Neuronal stem cell (in vitro differentiated cells): ENCODE data around the gene GPANK1.
A peak's percentile ranks its signal among the peaks of the same experiment; 100 is the strongest.

ENCODE experiments used
- DNase-seq: peaks from one replicate; pipeline ENCODE4 v3.0.0-alpha.2; 2013; ENCODE audit warnings: low spot score
- H2AFZ ChIP-seq: one replicate; pipeline ENCODE4 v1.6.1; 2013; ENCODE audit warnings: mild to moderate bottlenecking, low read length, inconsistent platforms
- H2AK5ac ChIP-seq: 2 replicates; pipeline ENCODE4 v1.6.1; 2013; ENCODE audit warnings: low read depth, mild to moderate bottlenecking, inconsistent platforms, low read length, moderate library complexity, mixed read lengths
- H2BK120ac ChIP-seq: 2 replicates; pipeline ENCODE4 v1.6.1; 2013; ENCODE audit warnings: low read depth, mild to moderate bottlenecking, inconsistent platforms, low read length, moderate library complexity, mixed read lengths
- H2BK12ac ChIP-seq: one replicate; pipeline ENCODE4 v1.6.1; 2013; ENCODE audit warnings: low read length, inconsistent platforms
- H2BK15ac ChIP-seq: 2 replicates; pipeline ENCODE4 v1.6.1; 2013; ENCODE audit warnings: mild to moderate bottlenecking, low read length, inconsistent platforms, mixed read lengths
- H2BK5ac ChIP-seq: one replicate; pipeline ENCODE4 v1.6.1; 2013; ENCODE audit warnings: inconsistent platforms, mild to moderate bottlenecking, low read length, moderate library complexity
- H3K14ac ChIP-seq: one replicate; pipeline ENCODE4 v1.6.1; 2013; ENCODE audit warnings: low read length, inconsistent platforms
- H3K18ac ChIP-seq: 2 replicates; pipeline ENCODE4 v1.6.1; 2013; ENCODE audit warnings: low read length, inconsistent platforms
- H3K23ac ChIP-seq: 2 replicates; pipeline ENCODE4 v1.6.1; 2013; ENCODE audit warnings: low read depth, mild to moderate bottlenecking, mixed read lengths, low read length, inconsistent platforms; ENCODE audit not compliant: poor library complexity
- H3K27ac ChIP-seq: replicated peaks from 3 replicates; pipeline ENCODE4 v1.5.1; 2013; ENCODE audit warnings: low read length, inconsistent platforms
- H3K27me3 ChIP-seq, 3 experiments: 2 replicates each; pipeline ENCODE4 v1.6.1; 2013; ENCODE audit warnings: low read length in 3 of 3, mild to moderate bottlenecking in 2 of 3, inconsistent platforms in 1 of 3, low read depth in 1 of 3, mixed read lengths in 1 of 3, moderate library complexity in 1 of 3; ENCODE audit not compliant: control insufficient read depth in 3 of 3, insufficient read depth in 3 of 3
- H3K36me3 ChIP-seq, 2 donors: replicated peaks in 1 of 2; 2 replicates each; pipeline ENCODE4 v1.6.1; 2013; ENCODE audit warnings: low read length in 2 of 2; ENCODE audit not compliant: control insufficient read depth in 2 of 2, insufficient read depth in 2 of 2
- H3K4ac ChIP-seq: 2 replicates; pipeline ENCODE4 v1.6.1; 2013; ENCODE audit warnings: inconsistent platforms, mild to moderate bottlenecking, low read length, moderate library complexity
- H3K4me1 ChIP-seq, 2 donors: 1 replicate in 1 of 2; 2 replicates in 1 of 2; pipeline ENCODE4 v1.6.1; 2013; ENCODE audit warnings: low read length in 2 of 2, low read depth in 1 of 2; ENCODE audit not compliant: control insufficient read depth in 2 of 2, insufficient read depth in 1 of 2
- H3K4me2 ChIP-seq: one replicate; pipeline ENCODE4 v1.6.1; 2013; ENCODE audit warnings: mild to moderate bottlenecking, low read length, inconsistent platforms; ENCODE audit not compliant: insufficient read depth, poor library complexity, severe bottlenecking
- H3K4me3 ChIP-seq, 2 donors: 2 replicates each; pipeline ENCODE4 v1.5.1; 2013; ENCODE audit warnings: low read length in 2 of 2, mild to moderate bottlenecking in 2 of 2, inconsistent platforms in 1 of 2, moderate library complexity in 1 of 2
- H3K79me1 ChIP-seq: one replicate; pipeline ENCODE4 v1.6.1; 2013; ENCODE audit warnings: low read depth, mild to moderate bottlenecking, inconsistent platforms, low read length, moderate library complexity
- H3K9ac ChIP-seq: one replicate; pipeline ENCODE4 v1.6.1; 2013; ENCODE audit warnings: mild to moderate bottlenecking, low read depth, low read length, inconsistent platforms; ENCODE audit not compliant: poor library complexity
- H3K9me3 ChIP-seq, 2 donors: replicated peaks in 1 of 2; 2 replicates each; pipeline versions ENCODE3 to v1.6.1; 2013; ENCODE audit warnings: low read length in 2 of 2, mild to moderate bottlenecking in 2 of 2, inconsistent platforms in 1 of 2, low read depth in 1 of 2, mixed read lengths in 1 of 2, moderate library complexity in 1 of 2; ENCODE audit not compliant: control insufficient read depth in 2 of 2, insufficient read depth in 1 of 2
- H4K8ac ChIP-seq: one replicate; pipeline ENCODE4 v1.6.1; 2013; ENCODE audit warnings: low read depth, mild to moderate bottlenecking, inconsistent platforms, low read length, moderate library complexity
- H4K91ac ChIP-seq: one replicate; pipeline ENCODE4 v1.6.1; 2013; ENCODE audit warnings: low read length, low read depth, mild to moderate bottlenecking, inconsistent platforms; ENCODE audit not compliant: poor library complexity
- WGBS, 2 donors: extraction: QIAGEN DNeasy Blood & Tissue Kit; methylation state at CpG; one replicate each; pipeline ENCODE4 v1.1.7; 2013; ENCODE audit warnings: missing lambda C conversion rate in 2 of 2, mixed read lengths in 1 of 2; ENCODE audit not compliant: insufficient read length in 2 of 2, insufficient replicate concordance in 1 of 2; ENCODE audit errors: extremely low coverage in 2 of 2; 5-methylcytosine and 5-hydroxymethylcytosine counted together

Gene GPANK1

DNA sequence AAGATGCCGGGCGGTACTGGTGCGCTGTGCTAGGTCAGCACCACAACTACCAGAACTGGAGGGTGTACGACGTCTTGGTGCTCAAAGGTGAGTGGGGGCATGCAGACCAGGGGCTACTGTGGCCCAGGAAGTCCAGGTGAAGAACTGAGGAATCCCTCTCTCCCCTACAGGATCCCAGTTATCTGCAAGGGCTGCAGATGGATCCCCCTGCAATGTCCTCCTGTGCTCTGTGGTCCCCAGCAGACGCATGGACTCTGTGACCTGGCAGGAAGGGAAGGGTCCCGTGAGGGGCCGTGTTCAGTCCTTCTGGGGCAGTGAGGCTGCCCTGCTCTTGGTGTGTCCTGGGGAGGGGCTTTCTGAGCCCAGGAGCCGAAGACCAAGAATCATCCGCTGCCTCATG is 42.9 kb upstream of the GPANK1 start:
- Histone ChIP-seq H3K79me1 (no peaks in the 10 kb centered on the region), H2BK15ac (no peak overlapping the region), H3K27me3 (peaks cover 0 to 4% (median 0%) of the 10 kb centered on the region in 3 experiments), H4K91ac (no peak overlapping the region), H3K18ac (no peak overlapping the region), H3K36me3 (no peaks in the 10 kb centered on the region), H2BK12ac (no peak overlapping the region), H3K14ac (no peak overlapping the region), H2BK5ac (no peak overlapping the region), H2AK5ac (no peak overlapping the region), H3K4me2 (no peak overlapping the region), H3K9me3 (no peaks in the 10 kb centered on the region), H4K8ac (no peak overlapping the region), H3K23ac (no peak overlapping the region), H2BK120ac (no peak overlapping the region), H2AFZ (no peak overlapping the region), H3K4me3 (no peak overlapping the region), H3K4me1 (peaks cover 0 to 3% of the 10 kb centered on the region in 2 donors), H3K9ac (no peak overlapping the region), H3K4ac (no peak overlapping the region), H3K27ac (no peak overlapping the region)
- no CpG with 5 or more reads among the region's 10 CpGs for WGBS, 2 donors
- DNase-seq = no peak

DNA sequence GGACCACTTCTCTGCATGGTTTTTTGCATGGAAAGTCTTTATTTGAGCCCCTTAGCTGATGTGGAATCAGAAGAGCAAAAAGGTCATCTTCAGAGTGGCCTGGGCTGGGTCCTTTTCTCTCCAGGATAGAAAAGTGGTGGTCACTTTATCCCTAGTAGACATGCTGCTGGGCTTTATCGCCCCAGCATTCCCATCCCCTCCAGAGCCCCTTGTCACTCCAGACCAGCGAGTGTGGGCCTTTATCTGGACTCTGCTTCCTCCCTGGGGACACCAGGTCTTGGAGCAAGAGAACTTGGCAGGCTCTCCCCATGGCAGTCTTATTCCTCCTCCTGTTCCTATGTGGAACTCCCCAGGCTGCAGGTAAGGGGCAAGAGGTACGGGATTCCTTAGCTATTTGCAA is 41.8 kb upstream of the GPANK1 start, which contains the start of gene LY6G6F:
TSS of gene LY6G6F (plus strand) at position 268 of the 400 bp plus-strand sequence. CDS start at position 309, 41 bp downstream.
- no peak within 1 kb of the TSS for H3K4ac ChIP-seq
- H2BK15ac ChIP-seq = peak within 1 kb of the TSS; percentile 75
- WGBS, 2 donors = no CpG with 5 or more reads among the region's 3 CpGs

DNA sequence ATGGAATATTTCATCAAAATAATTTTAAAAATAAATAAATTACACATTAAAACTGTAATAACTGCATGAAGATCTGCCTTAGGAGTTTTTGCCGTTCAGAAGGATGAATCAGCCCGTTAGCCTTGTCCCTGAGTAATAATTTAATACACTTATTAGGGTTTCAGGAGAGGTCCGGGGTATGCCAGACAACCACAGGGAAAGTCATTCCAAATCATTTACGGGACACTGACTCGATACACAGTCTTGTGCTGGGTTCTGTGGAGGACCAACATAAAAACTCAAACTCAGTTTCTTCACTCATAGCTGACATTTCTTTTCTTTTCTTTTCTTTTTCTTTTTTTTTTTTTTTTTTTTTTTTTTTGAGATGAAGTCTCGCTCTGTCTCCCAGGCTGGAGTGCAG is 41.1 kb upstream of the GPANK1 start:
- H3K18ac ChIP-seq = no peak overlapping the region
- no peak overlapping the region for H2BK12ac ChIP-seq
- no peak overlapping the region for H2BK15ac ChIP-seq
- no peaks in the 10 kb centered on the region for H3K9me3 ChIP-seq
- no peak overlapping the region for H4K91ac ChIP-seq
- H3K79me1 ChIP-seq = peaks cover 3% of the 10 kb centered on the region
- H2BK5ac ChIP-seq = no peak overlapping the region
- no peak overlapping the region for H3K9ac ChIP-seq
- no peak overlapping the region for H4K8ac ChIP-seq
- H2AK5ac ChIP-seq = no peak overlapping the region
- no peak overlapping the region for H3K4me3 ChIP-seq
- H3K4me2 ChIP-seq = no peak overlapping the region
- H3K4me1 ChIP-seq = peaks cover 6 to 10% of the 10 kb centered on the region in 2 donors
- no peak for DNase-seq
- H2BK120ac ChIP-seq = no peak overlapping the region
- no CpG with 5 or more reads among the region's 6 CpGs for WGBS, 2 donors
- H3K23ac ChIP-seq = no peak overlapping the region
- H3K27ac ChIP-seq = no peak overlapping the region
- no peak overlapping the region for H3K4ac ChIP-seq
- H3K36me3 ChIP-seq = peaks cover 2 to 8% of the 10 kb centered on the region in 2 donors
- H3K14ac ChIP-seq = no peak overlapping the region
- peaks cover 0 to 4% (median 0%) of the 10 kb centered on the region in 3 experiments for H3K27me3 ChIP-seq
- no peak overlapping the region for H2AFZ ChIP-seq

More for the DNA sequence above, 41.8 kb upstream of the GPANK1 start, which contains the start of gene LY6G6F:
- no peak within 1 kb of the TSS for H2BK5ac ChIP-seq
- H3K23ac ChIP-seq = no peak within 1 kb of the TSS
- H2AK5ac ChIP-seq = peak within 1 kb of the TSS; percentile 88
- H2BK12ac ChIP-seq = no peak within 1 kb of the TSS
- H4K8ac ChIP-seq = no peak within 1 kb of the TSS
- H3K14ac ChIP-seq = no peak within 1 kb of the TSS
- H3K27ac ChIP-seq = no peak within 1 kb of the TSS
- no peak within 1 kb of the TSS for H3K9ac ChIP-seq
- no peak within 1 kb of the TSS for H2BK120ac ChIP-seq
- no peak within 1 kb of the TSS for H3K4me2 ChIP-seq
- H3K9me3 ChIP-seq = no peaks in the 10 kb centered on the region
- no peak within 1 kb of the TSS for H3K18ac ChIP-seq
- peaks cover 0 to 1% of the 10 kb centered on the region in 2 donors for H3K36me3 ChIP-seq
- DNase-seq = no peak
- peak within 1 kb of the TSS in 1 of 2 donors; percentile 15 for H3K4me3 ChIP-seq
- peaks cover 4 to 9% of the 10 kb centered on the region in 2 donors for H3K4me1 ChIP-seq
- no peak within 1 kb of the TSS for H4K91ac ChIP-seq
- H3K27me3 ChIP-seq = peaks cover 0 to 4% (median 0%) of the 10 kb centered on the region in 3 experiments
- no peak within 1 kb of the TSS for H2AFZ ChIP-seq
- peaks cover 3% of the 10 kb centered on the region for H3K79me1 ChIP-seq

DNA sequence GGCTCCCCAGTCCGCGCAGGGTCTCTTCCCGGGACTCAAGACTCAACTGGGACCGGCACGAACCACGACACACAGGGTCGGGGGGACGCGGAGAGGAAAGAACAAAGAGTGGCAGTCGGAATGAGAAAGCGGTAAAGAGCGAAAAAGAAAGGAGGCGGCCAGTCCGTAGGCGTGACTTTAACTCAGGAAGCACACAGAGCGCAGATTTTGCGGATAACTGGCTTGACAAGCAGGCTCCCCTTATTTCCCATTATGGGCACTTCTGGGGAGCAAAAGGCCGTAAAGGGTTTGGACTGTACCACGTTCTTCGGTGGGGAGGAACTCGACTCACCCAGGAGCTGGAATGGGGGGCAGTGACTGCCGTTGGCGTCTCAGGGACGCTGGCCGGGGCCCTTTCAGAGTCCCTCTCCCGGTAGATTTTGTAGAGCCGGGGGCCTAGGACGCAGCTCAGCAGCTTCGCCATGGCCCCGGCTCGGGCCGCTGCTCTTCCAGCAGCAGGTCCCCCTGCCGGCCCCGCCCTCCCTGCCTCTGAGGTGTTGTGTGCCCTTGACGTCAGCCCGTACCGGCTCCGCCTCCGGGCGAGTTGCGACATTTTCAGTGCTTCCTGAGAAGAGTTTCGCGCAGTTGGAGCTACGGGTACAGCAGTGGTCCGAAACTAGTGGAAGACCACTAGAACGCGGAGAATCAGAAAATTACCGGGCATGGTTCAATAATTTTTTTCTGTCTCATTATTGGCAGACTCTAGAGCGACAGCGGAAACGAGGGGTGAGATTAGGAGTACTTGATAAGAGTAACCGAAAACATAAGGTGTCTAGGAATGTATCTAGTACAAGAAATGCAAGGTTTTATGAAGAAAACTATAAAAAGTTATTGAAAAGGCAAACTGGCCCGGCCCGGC is 38.3 kb upstream of the GPANK1 start, which contains the start of gene ABHD16A:
TSS of gene ABHD16A (minus strand) at position 506 of the 898 bp plus-strand sequence. CDS start at position 463, 43 bp downstream.
- no CpG with 5 or more reads among the region's 54 CpGs for WGBS, 2 donors
- peak within 1 kb of the TSS; percentile 16 for H2BK12ac ChIP-seq
- H3K4me3 ChIP-seq = peak within 1 kb of the TSS; percentile 77 to 88
- peaks cover 5 to 34% of the 10 kb centered on the region in 2 donors for H3K36me3 ChIP-seq
- H3K14ac ChIP-seq = peak within 1 kb of the TSS; percentile 63
- H2BK15ac ChIP-seq = peak within 1 kb of the TSS; percentile 45
- peak within 1 kb of the TSS; percentile 75 for H3K4me2 ChIP-seq
- H4K91ac ChIP-seq = no peak within 1 kb of the TSS
- H3K4me1 ChIP-seq = peaks cover 6 to 7% of the 10 kb centered on the region in 2 donors
- peak within 1 kb of the TSS; percentile 85 for H3K9ac ChIP-seq
- H2BK120ac ChIP-seq = peak within 1 kb of the TSS; percentile 24
- no peak within 1 kb of the TSS for H2BK5ac ChIP-seq
- H2AK5ac ChIP-seq = peak within 1 kb of the TSS; percentile 82
- no peak within 1 kb of the TSS for H4K8ac ChIP-seq
- H3K23ac ChIP-seq = peak within 1 kb of the TSS; percentile 95
- H3K4ac ChIP-seq = peak within 1 kb of the TSS; percentile 61
- no peaks in the 10 kb centered on the region for H3K27me3 ChIP-seq
- H3K9me3 ChIP-seq = no peaks in the 10 kb centered on the region
- H3K27ac ChIP-seq = peak within 1 kb of the TSS; percentile 78
- peak; percentile 93 for DNase-seq
- H3K79me1 ChIP-seq = peaks cover 3% of the 10 kb centered on the region
- peak within 1 kb of the TSS; percentile 95 for H3K18ac ChIP-seq
- peak within 1 kb of the TSS; percentile 88 for H2AFZ ChIP-seq
